Coronary artery (tissue), 2 donors: Measurements from ENCODE around the gene DEFB118.

Experiments used
- DNase-seq: peaks from one replicate; pipeline ENCODE4 v3.0.0-alpha.2; 2017; ENCODE audit warnings: low spot score
- H3K27ac ChIP-seq, 2 donors: fragments of 200-600 bp; sonication (generic); one replicate each; pipeline ENCODE4 v1.5.1; 2016 to 2019
- H3K4me3 ChIP-seq: fragments of 200-600 bp; sonication (generic); 2 replicates; pipeline ENCODE4 v1.5.1; 2016; ENCODE audit warnings: mild to moderate bottlenecking, moderate library complexity
- CTCF ChIP-seq: fragments of 200-600 bp; sonication (generic); IDR thresholded peaks from one replicate; pipeline ENCODE4 v1.5.1; 2019; ENCODE audit warnings: antibody characterized with exemption

DEFB118 gene

GRCh38 chr20:31414381-31414780, 46.0 kb downstream of the DEFB118 start:
- no peak for TF ChIP-seq CTCF
- Histone ChIP-seq H3K4me3 (no peak overlapping the region), H3K27ac (no peak overlapping the region)
- no peak for DNase-seq

DNA sequence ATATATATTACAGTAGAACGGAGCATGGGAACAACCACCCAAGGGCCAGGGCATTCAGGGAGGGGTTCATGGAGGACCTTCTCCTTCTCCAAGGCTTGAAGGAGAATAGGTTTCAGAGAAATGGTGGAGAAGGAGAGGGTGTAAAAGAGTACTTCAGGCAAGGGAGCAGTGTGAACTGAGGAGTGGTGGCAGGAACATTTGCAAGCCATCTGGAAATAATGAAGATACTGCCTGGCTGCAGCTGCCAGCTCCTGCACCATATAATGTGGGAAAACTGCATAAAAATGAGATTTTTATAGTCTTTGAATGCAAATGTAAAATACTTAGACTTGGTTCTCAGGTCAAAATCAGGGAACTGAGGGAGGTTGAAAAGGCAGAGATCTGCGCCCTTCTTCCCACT, 47.3 kb downstream of the DEFB118 start:
- DNase-seq = no peak
- no peak for TF ChIP-seq CTCF
- Histone ChIP-seq H3K4me3 (no peak overlapping the region), H3K27ac (no peak overlapping the region)

DNA sequence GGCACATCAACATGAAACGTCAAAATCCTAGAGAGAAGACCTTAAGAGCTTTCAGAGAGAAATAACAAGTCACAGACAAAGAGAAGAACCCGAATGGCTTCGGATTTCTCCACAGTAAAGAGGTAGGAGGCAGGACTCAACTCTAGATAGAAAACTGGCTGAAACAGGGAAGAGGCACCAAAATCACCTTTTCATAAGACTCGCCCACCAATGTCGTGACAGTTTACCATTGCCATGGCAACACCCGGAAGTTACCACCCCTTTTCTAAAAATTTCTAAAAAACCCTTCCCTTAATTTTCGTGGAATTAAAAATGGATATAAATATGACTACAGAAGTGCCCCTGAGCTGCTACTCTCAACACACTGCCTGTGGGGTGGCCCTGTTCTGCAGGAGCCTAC, 49.9 kb downstream of the DEFB118 start:
- no peak for DNase-seq
- no peak for TF ChIP-seq CTCF
- Histone ChIP-seq H3K27ac (no peak overlapping the region), H3K4me3 (no peak overlapping the region)
